ENCODE results near the gene DACT2. TPM values are rescaled to one million over a fixed set of nuclear protein-coding genes. Genes with fewer than 3 reads are reported as not detected.
"Not testable (repeated sequence)": the region's sequence is repeated elsewhere in the genome, so short reads cannot be mapped to it uniquely, and the experiment has no call there.

Gene DACT2
- total RNA-seq, 1 donor from 2014 or later, result 2.3 TPM

GRCh38 chr6:168359794-168360193, 40.2 kb upstream of the DACT2 start:
- no peak overlapping the region for H3K4me3 Mint-ChIP-seq
- intact Hi-C loops (cut with micrococcal nuclease), result loop anchor here (5.0 kb wide), 1 partner anchor 207 kb away; no protein-coding TSS in a partner anchor
- no peak overlapping the region for H3K27ac Mint-ChIP-seq
- no peaks in the 10 kb centered on the region for H3K4me1 Mint-ChIP-seq (ENCODE audit: low read depth)
- H3K36me3 Mint-ChIP-seq (ENCODE audit: low read depth), result no peaks in the 10 kb centered on the region
- peaks cover 2% of the 10 kb centered on the region for H3K27me3 Mint-ChIP-seq (ENCODE audit: insufficient read depth)
- DNase-seq (ENCODE audit: low spot score), result no peak
- H3K9me3 Mint-ChIP-seq, result no peaks in the 10 kb centered on the region

- Mint-ChIP-seq H3K4me3 (no peak overlapping the region), H3K4me1 (ENCODE audit: low read depth) (no peaks in the 10 kb centered on the region), H3K27me3 (ENCODE audit: insufficient read depth) (no peaks in the 10 kb centered on the region), H3K36me3 (ENCODE audit: low read depth) (no peaks in the 10 kb centered on the region), H3K27ac (no peak overlapping the region), H3K9me3 (no peaks in the 10 kb centered on the region)
- intact Hi-C loops (cut with micrococcal nuclease), result loop anchor here (5.0 kb wide), 1 partner anchor 207 kb away; no protein-coding TSS in a partner anchor
- no peak for DNase-seq (ENCODE audit: low spot score)
Observed at GRCh38 chr6:168358842-168359420, 39.4 kb upstream of the DACT2 start.

- H3K27me3 Mint-ChIP-seq (ENCODE audit: insufficient read depth); H3K9me3 Mint-ChIP-seq; H3K4me1 Mint-ChIP-seq (ENCODE audit: low read depth); H3K36me3 Mint-ChIP-seq (ENCODE audit: low read depth); H3K27ac Mint-ChIP-seq; H3K4me3 Mint-ChIP-seq; DNase-seq (ENCODE audit: low spot score): not testable (repeated sequence)
- intact Hi-C loops (cut with micrococcal nuclease), result loop anchor here (2.0 to 5.0 kb wide), 2 partner anchors 156 to 205 kb away; no protein-coding TSS in a partner anchor
Observed at GRCh38 chr6:168356872-168357271, 37.3 kb upstream of the DACT2 start.

DNA sequence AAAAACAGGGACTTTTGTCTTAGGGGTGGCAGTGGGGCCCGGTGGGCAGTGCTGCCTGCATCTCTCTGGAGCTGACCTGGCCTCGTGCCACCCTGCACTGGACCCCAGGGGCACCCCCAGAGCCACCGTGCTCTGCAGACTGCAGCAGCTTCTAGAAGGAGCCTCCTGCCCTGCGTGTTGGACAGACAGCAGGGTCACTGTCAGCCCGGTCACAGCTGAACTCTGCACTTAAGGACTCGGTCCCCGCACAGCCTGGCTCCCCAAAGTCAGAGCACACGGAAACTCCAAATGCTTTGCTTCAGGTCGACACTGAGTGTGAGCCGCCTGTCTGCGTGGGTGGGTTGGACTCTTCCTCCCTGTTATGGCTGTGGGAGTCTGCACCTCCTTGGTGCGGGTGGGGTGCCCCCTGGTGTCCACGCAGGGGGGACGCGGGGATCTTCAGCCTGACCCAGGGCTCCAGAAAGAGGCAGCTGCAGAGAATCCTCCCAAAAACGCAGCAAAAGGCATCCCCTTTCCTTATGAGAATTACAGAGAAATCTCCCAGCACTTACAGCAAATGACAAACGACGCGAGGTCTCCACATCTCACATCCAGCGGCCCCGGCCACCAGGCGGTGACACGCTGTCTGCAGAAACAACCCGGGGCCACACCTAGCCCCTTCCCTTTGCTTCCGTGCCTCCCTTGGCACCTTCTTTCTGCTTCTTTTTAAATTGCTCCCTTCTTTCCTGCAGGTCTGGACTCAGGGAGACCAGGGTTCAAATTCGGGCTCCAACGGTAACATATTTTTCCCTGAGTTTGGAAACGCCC, 36.3 kb upstream of the DACT2 start:
- Mint-ChIP-seq H3K4me1 (ENCODE audit: low read depth) (peaks cover 3% of the 10 kb centered on the region), H3K4me3 (no peak overlapping the region), H3K9me3 (peaks cover 7% of the 10 kb centered on the region), H3K27ac (no peak overlapping the region), H3K36me3 (ENCODE audit: low read depth) (no peaks in the 10 kb centered on the region), H3K27me3 (ENCODE audit: insufficient read depth) (no peaks in the 10 kb centered on the region)
- intact Hi-C loops (cut with micrococcal nuclease), result loop anchor here (2.0 to 5.0 kb wide), 2 partner anchors 155 to 204 kb away; no protein-coding TSS in a partner anchor
- no peak for DNase-seq (ENCODE audit: low spot score)

- Mint-ChIP-seq H3K9me3 (peaks cover 21% of the 10 kb centered on the region), H3K4me3 (no peak overlapping the region), H3K27me3 (ENCODE audit: insufficient read depth) (no peaks in the 10 kb centered on the region), H3K4me1 (ENCODE audit: low read depth) (peaks cover 17% of the 10 kb centered on the region), H3K27ac (no peak overlapping the region), H3K36me3 (ENCODE audit: low read depth) (peaks cover 2% of the 10 kb centered on the region)
- DNase-seq (ENCODE audit: low spot score), result no peak
- intact Hi-C loops (cut with micrococcal nuclease), result no loop called here
Observed at GRCh38 chr6:168354338-168354737, 34.8 kb upstream of the DACT2 start.

GRCh38 chr6:168353041-168353440, 33.5 kb upstream of the DACT2 start:
- Mint-ChIP-seq H3K9me3 (peaks cover 24% of the 10 kb centered on the region), H3K4me3 (no peak overlapping the region), H3K27me3 (ENCODE audit: insufficient read depth) (no peaks in the 10 kb centered on the region), H3K36me3 (ENCODE audit: low read depth) (peaks cover 2% of the 10 kb centered on the region), H3K4me1 (ENCODE audit: low read depth) (peaks cover 17% of the 10 kb centered on the region), H3K27ac (no peak overlapping the region)
- DNase-seq (ENCODE audit: low spot score), result no peak
- intact Hi-C loops (cut with micrococcal nuclease), result no loop called here

GRCh38 chr6:168352096-168352495, 32.5 kb upstream of the DACT2 start:
- H3K4me3 Mint-ChIP-seq, result no peak overlapping the region
- peaks cover 24% of the 10 kb centered on the region for H3K9me3 Mint-ChIP-seq
- H3K27me3 Mint-ChIP-seq (ENCODE audit: insufficient read depth), result peaks cover 2% of the 10 kb centered on the region
- H3K4me1 Mint-ChIP-seq (ENCODE audit: low read depth), result peaks cover 17% of the 10 kb centered on the region
- H3K36me3 Mint-ChIP-seq (ENCODE audit: low read depth), result peaks cover 2% of the 10 kb centered on the region
- intact Hi-C loops (cut with micrococcal nuclease), result no loop called here
- no peak overlapping the region for H3K27ac Mint-ChIP-seq
- DNase-seq (ENCODE audit: low spot score), result no peak

- Mint-ChIP-seq H3K27me3 (ENCODE audit: insufficient read depth) (peaks cover 7% of the 10 kb centered on the region), H3K9me3 (peaks cover 24% of the 10 kb centered on the region), H3K4me1 (ENCODE audit: low read depth) (peaks cover 17% of the 10 kb centered on the region), H3K27ac (peak overlapping the region; percentile 82), H3K4me3 (no peak overlapping the region), H3K36me3 (ENCODE audit: low read depth) (peaks cover 2% of the 10 kb centered on the region)
- DNase-seq (ENCODE audit: low spot score), result no peak
- intact Hi-C loops (cut with micrococcal nuclease), result loop anchor here (1.0 to 2.0 kb wide), 2 partner anchors 62 to 111 kb away; no protein-coding TSS in a partner anchor
Observed at GRCh38 chr6:168349718-168350210, 30.2 kb upstream of the DACT2 start.

DNA sequence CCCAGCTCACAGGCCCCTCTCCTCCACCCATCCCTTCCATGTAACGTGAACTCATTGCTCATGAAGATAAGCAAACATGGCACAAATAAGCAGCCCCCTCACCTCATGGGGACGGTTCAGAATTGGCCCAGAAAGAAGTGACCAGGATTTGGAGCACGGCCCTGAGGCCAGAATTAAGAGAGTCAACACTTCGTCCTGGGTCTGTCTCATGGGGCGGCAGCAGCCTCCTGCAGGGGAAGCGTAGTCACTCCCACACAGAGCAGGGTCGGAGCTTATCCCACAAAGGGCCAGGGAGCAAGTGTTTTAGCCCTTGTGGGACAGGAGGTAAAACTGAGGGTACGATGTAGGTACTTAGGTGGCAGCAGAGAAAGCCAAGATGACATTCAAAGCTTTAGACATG, 28.6 kb upstream of the DACT2 start:
- H3K27ac Mint-ChIP-seq, result no peak overlapping the region
- no peak for DNase-seq (ENCODE audit: low spot score)
- peaks cover 17% of the 10 kb centered on the region for H3K4me1 Mint-ChIP-seq (ENCODE audit: low read depth)
- H3K36me3 Mint-ChIP-seq (ENCODE audit: low read depth), result peaks cover 2% of the 10 kb centered on the region
- intact Hi-C loops (cut with micrococcal nuclease), result no loop called here
- peaks cover 24% of the 10 kb centered on the region for H3K9me3 Mint-ChIP-seq
- H3K4me3 Mint-ChIP-seq, result no peak overlapping the region
- H3K27me3 Mint-ChIP-seq (ENCODE audit: insufficient read depth), result peaks cover 10% of the 10 kb centered on the region

GRCh38 chr6:168347615-168348014, 28.0 kb upstream of the DACT2 start:
- DNase-seq (ENCODE audit: low spot score), result no peak
- Mint-ChIP-seq H3K27me3 (ENCODE audit: insufficient read depth) (peaks cover 11% of the 10 kb centered on the region), H3K4me3 (no peak overlapping the region), H3K4me1 (ENCODE audit: low read depth) (peaks cover 17% of the 10 kb centered on the region), H3K9me3 (peaks cover 24% of the 10 kb centered on the region), H3K27ac (no peak overlapping the region), H3K36me3 (ENCODE audit: low read depth) (peaks cover 2% of the 10 kb centered on the region)
- intact Hi-C loops (cut with micrococcal nuclease), result no loop called here

DNA sequence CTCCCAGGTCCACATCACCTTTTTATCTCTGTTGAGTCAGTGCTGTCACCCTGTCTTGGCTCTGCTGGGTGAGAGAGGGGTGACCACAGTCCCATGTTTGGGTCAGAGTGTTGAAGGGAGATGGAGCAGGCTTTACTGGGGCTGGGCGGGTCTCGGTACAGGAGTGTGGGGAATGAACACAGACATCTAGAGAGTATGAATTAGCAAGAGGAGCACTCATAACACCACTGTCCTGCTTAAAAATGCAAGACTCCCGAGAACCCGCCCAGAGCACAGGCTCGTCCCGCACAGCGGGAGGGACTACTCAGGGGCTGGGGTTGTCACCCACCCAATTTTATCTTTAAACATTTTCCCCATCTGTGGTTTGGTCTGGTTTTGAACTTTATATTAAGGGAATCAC, 27.5 kb upstream of the DACT2 start:
- H3K27ac Mint-ChIP-seq, result no peak overlapping the region
- H3K4me1 Mint-ChIP-seq (ENCODE audit: low read depth), result peaks cover 17% of the 10 kb centered on the region
- H3K4me3 Mint-ChIP-seq, result no peak overlapping the region
- peaks cover 24% of the 10 kb centered on the region for H3K9me3 Mint-ChIP-seq
- no peak for DNase-seq (ENCODE audit: low spot score)
- intact Hi-C loops (cut with micrococcal nuclease), result no loop called here
- peaks cover 11% of the 10 kb centered on the region for H3K27me3 Mint-ChIP-seq (ENCODE audit: insufficient read depth)
- peaks cover 2% of the 10 kb centered on the region for H3K36me3 Mint-ChIP-seq (ENCODE audit: low read depth)

DNA sequence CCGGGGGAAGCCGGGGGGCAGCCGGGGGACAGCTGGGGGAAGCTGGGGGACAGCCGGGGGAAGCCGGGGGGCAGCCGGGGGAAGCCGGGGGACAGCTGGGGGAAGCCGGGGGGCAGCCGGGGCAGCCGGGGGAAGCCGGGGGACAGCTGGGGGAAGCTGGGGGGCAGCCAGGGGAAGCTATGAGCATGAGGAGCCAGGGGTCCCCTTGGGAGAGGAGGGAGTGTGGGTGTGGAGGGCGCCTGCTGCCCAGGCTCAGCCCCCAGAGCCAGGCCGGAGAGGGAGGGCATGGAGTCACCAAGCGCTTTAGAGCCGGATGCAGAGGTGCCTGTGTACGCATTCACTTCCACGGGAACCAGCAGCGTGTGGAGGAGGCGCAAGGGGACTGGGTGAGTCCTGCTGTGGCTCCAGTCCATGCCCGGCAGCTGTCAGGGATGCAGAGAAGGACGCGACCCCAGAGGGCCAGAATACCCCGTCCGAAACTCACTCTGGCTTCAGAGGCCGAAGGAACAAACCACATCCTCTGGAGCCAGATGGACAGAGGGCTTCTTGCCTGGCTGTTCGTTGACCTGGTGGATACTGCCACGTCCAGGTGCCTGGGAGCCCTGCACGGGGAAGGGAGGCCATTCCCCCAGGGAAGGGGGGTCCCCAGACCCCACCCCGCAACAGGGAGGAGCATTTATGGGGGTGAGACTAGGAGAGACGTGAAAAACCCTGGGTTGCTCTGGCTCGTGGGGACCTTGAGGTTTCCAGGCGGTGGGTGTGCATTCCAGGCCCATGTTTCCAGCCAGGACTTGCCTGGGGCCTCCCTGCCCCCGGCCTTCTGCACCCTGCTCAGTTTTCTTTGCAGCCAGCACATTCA, 26.5 kb upstream of the DACT2 start:
- peaks cover 16% of the 10 kb centered on the region for H3K4me1 Mint-ChIP-seq (ENCODE audit: low read depth)
- no peak overlapping the region for H3K4me3 Mint-ChIP-seq
- intact Hi-C loops (cut with micrococcal nuclease), result no loop called here
- peaks cover 2% of the 10 kb centered on the region for H3K36me3 Mint-ChIP-seq (ENCODE audit: low read depth)
- H3K27me3 Mint-ChIP-seq (ENCODE audit: insufficient read depth), result peaks cover 11% of the 10 kb centered on the region
- no peak for DNase-seq (ENCODE audit: low spot score)
- peaks cover 19% of the 10 kb centered on the region for H3K9me3 Mint-ChIP-seq
- H3K27ac Mint-ChIP-seq, result no peak overlapping the region
